Measurements from ENCODE around the gene MAN2B1.
"Not testable (repeated sequence)": the region's sequence is repeated elsewhere in the genome, so short reads cannot be mapped to it uniquely, and the experiment has no call there.

Gene MAN2B1

DNA sequence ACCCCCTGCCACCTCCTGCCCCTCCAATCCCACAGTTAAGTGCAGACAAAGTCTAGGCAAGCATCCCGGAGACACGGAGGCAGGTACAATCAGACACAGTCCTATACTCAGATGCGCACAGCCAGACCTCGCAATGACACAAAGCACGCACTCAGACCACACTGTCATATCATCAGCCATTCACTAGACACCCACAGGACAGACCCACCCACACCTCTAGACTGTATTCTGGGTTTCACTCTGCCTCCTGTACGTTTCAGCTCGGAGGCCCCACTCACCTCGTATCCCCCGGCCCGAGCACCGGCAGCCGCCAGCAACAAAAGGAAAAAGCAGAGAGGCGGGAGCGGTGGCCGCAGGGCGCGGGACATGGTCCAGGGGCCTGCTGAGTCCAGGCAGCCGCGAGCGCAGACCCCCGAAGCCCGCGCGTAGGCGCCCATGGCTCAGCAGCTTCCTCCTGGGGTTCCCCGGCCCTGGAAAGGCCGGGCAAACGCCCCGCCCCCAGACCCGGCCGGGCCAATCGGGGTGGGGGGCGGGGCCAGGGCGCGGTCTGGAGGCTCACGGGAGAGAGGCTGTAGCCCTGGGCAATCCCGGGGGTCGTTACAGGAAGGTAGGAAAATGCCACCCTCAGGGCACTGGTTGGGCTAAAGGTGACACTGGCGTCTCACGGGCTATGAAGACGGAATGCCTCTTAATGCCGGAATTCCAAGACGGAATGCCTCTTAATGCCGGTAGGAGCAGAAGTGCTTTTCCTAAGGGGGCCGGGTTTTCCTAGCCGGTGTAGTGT is at the start of gene MAN2B1, which contains the start of gene WDR83:
MAN2B1 (minus strand) TSS at position 478 of the 784 bp plus-strand sequence; CDS start at position 437, 41 bp downstream.
WDR83 (plus strand) TSS at position 543 of the 784 bp plus-strand sequence. CDS start 2,984 bp downstream, outside the sequence.
- peak; percentile 47 to 77 for DNase-seq (ENCODE audit: low read depth in 2 of 2)

DNA sequence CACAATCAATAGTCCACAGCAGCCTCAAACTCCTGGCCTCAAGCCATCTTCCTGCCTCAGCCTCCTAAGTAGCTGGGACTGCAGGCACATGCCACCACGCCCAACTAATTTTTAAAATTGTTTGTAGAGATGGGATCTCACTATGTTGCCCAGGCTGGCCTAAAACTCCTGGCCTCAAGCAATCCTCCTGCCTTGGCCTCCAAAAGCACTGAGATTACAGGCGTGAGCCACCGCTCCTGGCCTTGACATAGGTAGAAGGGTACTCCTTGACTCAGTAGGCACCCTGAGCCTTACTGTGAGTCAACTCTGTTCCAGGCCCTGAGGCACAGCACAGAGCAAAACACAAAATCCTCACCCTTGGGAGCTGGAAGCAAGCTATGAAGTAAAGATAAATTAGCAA is 49.4 kb upstream of the MAN2B1 start:
- DNase-seq (ENCODE audit: low read depth in 2 of 2), result no peak

DNA sequence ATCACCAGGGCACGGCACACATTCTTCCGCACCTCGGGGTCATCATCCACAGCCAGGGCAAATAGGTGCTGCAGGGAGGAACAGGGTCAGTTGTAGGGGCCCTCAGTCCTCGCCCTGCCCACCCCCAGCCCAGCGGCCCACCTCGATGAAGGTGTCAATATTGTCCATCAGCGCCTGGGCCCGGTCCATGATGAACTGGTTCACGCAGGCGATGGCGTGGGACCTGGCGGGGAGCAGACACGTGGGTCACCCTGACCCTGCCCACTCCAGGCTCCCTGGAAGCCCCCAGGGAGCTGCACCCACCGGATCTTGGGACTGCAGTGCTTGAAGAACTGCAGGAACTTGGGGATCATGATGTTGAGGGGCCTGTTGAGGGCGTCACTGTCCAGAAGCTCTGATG is 48.6 kb upstream of the MAN2B1 start:
- DNase-seq (ENCODE audit: low read depth in 2 of 2), result no peak

DNA sequence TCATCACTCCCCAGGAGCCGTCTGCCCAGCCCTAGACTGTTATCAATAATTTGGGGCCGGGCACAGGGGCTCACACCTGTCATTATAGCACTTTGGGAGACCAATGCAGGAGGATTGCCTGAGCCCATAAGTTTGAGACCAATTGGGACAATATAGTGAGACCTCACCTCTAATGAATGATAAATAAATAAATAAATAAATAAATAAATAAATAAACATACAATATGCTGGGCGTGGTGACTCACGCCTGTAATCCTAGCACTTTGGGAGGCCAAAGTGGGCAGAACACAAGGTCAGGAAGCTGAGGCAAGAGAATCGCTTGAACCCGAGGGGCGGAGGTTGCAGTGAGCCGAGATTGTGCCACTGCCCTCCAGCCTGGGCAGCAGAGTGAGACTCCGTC is 46.8 kb upstream of the MAN2B1 start:
- not testable (repeated sequence) for DNase-seq (ENCODE audit: low read depth in 2 of 2)

DNA sequence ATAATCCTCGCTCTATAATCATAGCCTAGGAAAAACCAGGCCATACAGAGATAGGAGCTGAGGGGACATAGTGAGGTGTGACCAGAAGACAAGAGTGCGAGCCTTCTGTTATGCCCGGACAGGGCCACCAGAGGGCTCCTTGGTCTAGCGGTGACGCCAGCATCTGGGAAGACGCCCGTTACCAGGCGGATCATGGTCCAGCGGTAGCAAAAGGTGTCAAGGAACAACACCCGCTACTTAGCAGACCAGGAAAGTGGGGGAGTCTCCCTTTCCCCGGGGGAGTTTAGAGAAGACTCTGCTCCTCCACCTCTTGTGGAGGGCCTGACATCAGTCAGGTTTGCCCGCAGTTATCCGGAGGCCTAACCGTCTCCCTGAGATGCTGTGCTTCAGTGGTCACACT is 45.5 kb upstream of the MAN2B1 start:
- not testable (repeated sequence) for DNase-seq (ENCODE audit: low read depth in 2 of 2)

DNA sequence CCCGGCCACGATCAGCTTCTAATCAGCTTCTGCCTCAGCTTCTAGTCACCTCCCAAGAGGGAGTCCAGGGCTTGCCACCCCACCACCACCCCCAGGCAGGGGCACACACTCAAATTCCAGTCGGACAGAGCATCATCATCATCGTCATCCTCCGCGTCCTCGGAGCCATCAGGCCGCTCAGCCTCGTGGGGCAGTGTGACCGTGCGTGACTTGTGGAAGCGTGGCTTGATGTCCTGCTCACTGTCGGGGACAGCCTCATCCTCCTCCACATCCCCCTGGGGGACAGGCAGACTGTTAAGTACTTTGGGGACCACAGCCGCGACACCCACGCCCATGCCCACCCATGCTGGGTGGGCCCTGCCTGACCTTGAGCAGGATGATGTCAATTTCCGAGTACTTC is 44.6 kb upstream of the MAN2B1 start:
- no peak for DNase-seq (ENCODE audit: low read depth in 2 of 2)

DNA sequence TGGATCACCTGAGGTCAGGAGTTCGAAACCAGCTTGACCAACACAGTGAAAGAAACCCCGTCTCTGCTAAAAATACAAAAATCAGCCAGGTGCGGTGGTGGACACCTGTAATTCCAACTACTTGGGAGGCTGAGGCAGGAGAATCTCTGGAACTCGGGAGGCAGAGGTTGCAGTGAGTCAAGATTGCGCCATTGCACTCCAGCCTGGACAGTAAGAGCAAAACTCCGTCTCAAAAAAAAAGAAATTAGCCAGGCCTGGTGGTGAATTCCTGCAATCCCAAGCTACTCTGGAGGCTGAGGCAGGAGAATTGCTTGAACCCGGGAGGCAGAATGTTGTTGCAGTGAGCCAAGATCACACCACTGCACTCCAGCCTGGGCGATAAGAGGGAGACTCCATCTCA is 42.1 kb upstream of the MAN2B1 start:
- DNase-seq (ENCODE audit: low read depth in 2 of 2), result no peak

DNA sequence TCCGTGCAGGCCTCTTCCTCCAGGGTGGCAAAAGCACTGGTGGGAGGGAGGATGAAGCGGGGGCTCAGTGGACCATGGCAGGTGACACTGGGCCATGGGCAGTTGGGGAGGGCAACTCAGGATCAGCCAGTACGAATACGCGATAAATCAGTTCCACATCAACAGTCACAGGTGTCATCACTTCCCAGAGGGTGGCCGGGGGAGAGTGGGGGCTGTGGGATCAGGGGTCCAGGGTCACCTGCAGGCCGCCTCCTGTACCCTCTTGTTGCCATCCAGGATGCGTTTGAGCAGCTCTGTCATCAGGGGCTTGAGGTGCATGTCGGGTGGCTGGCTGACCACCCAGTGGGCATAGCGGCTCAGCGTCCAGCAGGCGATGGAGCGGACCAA is 39.8 kb upstream of the MAN2B1 start:
- DNase-seq (ENCODE audit: low read depth in 2 of 2), result no peak

DNA sequence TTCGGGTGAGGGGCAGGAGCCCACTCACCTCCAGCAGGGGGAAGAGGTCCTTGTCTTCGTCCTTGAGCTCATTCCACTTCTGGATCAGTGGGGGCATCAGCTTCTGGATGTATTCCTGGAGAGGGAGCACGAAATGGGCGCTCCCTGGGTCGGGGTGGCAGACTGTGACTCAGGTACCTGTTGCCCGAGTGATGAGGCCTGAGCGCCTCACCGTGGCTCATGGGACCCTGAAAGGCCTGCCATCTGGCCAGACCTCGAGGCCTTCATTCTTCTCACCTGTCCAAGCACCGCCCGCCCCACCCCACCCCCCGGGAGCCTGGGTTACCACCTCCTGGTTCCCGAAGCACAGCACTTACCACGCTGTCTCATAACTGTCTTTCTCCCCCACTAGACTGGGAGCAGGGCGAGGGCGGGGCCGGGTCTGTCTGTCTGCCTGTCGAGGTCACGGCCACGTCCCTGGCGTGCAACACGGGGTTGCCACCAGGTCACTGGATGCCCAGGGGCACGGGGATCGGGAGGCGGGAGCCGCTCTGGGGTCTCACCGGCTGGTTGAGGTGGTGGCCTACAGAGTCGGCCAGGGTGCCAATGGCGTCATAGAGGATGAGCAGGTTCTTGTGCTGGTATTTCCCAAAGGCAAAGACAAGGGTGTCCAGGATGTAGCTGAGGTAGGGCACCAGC is 39.3 kb upstream of the MAN2B1 start:
- no peak for DNase-seq (ENCODE audit: low read depth in 2 of 2)

DNA sequence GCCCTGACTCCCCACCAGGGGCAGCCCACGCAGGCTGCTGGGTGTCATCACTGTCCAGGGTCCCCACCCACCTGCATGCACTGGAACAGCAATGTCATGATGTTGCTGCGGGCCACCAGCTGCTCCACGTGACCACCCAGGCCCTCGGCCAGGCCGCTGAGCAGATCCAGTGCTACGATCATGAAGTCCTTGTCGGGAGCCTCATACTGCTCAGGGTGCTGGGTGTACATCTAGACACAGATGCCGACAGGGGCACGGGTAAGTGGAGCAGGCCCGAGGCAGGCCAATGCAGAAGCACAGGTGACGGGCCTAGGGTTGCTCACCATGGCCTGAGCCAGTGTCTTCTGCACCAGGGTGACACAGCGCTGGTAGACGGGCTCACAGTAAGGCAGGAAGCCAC is 38.6 kb upstream of the MAN2B1 start:
- DNase-seq (ENCODE audit: low read depth in 2 of 2), result no peak

DNA sequence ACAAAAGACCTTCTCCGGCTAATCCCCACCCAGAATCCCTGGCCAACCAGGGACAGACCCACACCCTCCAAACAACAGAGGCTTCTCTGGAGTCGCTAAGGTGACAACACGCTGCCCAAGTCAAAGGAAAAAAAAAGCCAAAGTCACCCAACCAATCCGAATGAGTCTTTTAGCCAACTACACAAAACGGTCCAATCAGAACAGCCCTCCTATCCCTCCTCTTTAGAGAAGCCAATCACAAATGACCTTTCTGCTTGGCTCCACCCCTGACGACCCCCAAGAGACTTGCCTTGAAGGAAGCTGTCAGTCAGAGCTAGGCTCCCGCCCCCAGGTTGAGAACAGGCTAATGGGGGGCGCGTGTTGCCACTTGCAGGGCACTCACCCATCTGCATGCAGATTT is 36.5 kb upstream of the MAN2B1 start:
- no peak for DNase-seq (ENCODE audit: low read depth in 2 of 2)

DNA sequence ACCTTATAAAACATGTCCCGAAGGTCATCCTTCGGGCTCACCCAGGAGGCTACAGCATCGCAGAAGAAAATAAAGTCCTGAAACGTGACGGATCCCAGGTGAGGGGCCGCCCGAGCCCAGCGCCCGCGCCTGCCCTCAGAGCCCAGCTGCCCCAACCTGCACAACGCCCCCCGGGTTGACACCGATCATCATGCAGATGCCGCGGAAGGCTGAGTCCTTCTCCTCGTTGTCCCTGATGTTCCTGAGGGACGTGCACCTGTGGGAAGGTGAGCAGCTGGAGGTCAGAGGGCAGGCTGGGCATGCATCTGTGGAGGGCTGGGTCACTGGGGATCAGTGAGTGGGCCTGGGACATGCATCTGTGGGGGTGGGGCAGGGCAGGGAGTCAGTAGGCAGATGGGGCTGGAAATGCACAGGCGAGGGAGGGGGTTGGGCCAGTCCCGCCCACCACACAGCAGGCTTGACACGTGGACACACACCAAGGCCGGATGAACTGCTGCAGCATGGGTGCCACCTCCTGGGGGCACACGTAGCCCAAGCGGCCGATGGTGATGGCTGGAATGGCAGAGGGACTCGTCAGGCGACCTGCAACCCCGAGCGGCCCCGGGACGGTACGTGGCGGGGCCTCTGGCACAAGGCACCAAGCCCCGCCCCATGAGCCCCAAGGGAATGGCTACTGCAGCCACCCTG is 35.2 kb upstream of the MAN2B1 start:
- no peak for DNase-seq (ENCODE audit: low read depth in 2 of 2)

DNA sequence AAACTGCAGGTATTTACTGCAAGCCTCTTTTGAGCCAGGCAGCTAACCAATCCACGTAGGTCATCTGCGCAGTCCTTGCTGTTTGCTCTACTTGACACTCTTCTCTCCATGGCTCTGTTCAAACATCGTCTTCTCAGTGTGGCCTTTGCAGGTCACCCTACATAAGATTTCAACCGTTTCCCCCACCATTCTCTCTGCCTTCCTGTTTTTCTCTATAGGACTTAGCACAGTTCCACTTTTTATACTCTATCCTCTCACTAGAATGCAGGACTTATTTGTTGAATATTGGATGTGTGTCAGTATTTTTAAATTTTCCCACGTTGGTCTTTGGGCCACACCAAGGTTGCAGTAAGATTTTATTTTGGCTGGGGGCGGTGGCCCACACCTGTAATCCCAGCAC is 31.6 kb upstream of the MAN2B1 start:
- DNase-seq (ENCODE audit: low read depth in 2 of 2), result no peak

DNA sequence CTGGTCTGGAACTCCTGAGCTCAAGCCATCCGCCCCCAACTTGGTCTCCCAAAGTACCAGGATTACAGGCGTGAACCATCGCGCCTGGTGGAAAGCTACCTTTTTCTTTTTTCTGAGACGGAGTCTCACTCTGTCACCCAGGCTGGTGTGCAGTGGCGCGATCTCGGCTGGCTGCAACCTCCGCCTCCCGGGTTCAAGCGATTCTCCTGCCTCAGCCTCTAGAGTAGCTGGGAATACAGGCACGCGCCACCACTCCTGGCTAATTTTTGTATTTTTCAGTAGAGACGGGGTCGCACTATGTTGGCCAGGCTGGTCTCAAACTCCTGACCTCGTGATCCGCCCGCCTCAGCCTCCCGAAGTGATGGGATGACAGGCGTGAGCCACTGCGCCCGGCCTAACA is 30.9 kb upstream of the MAN2B1 start:
- not testable (repeated sequence) for DNase-seq (ENCODE audit: low read depth in 2 of 2)

DNA sequence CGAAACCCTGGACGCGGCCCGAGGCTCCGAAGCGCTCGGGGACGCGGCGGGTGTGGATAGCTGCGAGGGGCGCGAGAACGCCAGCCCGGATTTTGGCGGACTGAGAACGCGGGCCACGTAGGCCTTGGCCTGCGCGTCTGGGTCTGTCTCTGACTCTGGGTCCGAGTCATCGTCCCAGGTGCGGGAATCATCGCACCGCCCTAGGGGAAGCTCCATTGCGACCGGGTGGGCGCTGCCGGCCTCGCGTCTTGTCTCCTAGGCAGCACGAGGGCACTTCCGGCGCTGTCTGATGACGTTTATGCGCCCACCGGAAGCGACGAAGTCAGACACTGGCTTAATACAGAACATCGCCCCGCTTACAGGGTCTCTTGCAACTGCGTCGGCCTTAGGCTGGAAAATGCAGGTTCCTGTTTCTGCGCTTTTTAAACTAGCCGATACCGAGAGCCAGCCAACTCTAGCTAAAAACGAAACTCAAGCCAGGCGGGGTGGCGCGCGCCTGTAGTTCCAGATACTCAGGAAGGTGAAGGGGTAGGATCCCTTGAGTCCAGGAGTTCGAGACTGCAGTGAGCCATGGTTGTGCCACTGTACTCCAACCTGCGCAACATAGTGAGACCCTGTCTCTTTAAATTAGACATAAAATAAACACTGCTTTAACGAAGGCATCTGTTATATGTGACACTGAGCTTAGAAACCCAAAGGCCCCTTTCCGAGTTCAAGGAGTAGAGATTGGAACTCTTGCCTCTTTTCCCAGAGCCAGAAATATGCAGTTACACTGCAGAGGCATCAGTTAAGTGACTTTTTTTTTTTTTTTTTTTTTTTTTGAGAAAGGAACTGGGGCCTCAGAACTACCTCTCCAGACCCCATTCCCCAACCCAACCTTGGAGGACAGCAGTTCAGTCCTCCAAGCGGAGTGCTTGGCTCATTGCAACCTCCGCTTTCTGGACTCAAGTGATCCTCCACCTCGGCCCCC is 30.1 kb upstream of the MAN2B1 start, which contains the start of gene FBXW9:
FBXW9 (minus strand) TSS at position 266 of the 970 bp plus-strand sequence; CDS start at position 216, 50 bp downstream.
- peak; percentile 94 to 98 for DNase-seq (ENCODE audit: low read depth in 2 of 2)

DNA sequence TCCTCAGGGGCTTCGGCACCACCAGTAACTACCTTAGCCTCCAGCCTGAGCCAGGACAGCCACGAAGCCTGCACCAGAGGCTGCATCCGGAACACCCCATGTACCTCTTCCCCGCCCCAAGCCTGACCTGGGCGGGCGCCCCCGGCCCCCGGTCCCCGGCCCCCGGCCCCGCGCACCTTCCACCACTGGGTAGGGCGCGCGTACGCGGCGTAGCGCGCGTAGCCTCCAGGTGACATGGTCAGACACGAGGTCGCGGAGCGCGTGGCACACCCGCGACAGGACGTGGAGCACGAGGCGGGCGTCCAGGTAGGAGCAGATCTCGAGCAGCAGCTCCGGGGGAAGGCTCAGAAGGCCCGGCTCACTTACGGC is 29.4 kb upstream of the MAN2B1 start:
- DNase-seq (ENCODE audit: low read depth in 2 of 2), result no peak

DNA sequence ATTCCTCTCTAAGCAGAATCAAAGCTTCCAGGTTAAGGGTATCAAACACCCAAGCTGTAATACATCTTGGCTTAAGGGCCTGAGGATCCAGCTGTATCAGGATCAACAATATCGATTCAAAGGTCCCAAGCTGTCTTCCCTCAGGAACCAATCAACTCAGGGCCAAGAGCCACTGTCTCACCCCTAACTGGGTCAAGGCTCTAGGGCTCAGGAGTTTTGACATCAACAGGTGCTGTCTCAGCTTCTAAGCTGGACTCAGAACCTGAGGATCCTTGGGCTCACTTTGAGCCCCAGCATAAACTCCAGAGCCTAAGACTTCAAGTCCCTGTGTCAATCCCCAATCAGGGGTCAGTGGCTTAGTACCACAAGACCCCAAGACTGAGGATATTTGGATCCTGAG is 29.0 kb upstream of the MAN2B1 start:
- no peak for DNase-seq (ENCODE audit: low read depth in 2 of 2)

DNA sequence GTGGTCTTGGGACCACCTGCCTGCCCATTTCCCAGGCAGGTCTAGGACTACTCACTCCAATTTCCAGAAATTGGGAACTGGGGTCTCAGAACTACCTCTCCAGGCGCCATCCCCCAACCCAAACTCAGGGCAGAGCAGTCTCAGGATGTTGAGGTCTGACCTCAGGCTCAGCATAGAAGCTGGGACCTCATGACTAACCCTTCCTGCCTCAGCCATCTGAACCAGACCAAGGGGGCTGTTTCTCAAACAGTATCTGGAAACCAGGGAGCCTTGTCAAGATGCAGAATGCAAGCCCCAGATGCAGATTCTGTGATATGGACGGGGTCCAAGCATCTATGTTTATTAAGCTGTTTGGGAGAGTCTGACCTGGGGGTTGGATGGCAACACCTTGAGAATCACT is 28.6 kb upstream of the MAN2B1 start:
- DNase-seq (ENCODE audit: low read depth in 2 of 2), result no peak

DNA sequence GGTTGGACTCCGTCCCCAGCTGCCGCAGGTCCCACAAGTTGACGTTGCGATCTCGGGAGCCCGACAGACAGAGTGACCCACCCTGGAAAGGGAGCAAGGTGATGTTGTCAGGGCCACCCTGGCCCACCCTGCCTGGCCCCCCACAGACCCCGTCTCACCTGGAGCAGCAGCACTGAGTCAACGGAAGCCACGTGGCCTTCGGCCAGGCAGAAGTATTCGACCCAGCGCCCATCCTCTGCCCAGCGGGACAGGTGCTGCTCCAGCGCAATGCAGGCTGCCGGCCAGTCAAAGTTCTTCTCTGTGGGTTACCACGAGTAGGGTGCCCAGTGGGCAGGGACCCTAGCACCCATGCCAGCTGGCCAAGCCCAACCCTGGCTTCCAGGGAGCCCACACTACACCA is 28.1 kb upstream of the MAN2B1 start:
- no peak for DNase-seq (ENCODE audit: low read depth in 2 of 2)

DNA sequence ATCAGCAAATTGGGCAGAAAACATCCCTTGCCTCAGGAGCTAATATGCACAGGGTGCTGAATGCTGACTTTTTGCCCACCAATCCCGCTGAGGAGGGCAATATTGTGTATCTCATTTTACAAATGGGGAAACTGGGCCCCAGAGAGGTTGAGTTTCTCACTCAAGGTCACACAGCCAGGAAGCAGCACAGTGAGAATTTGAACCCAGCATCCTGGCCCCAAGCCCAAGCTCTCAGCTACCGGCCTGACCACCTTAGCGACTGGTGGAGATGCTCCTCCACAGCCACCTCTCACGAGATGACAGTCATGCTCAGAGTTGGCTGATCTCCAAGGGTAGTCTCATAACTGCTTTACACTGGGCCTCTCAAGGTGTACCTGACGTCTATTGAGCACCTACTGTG is 26.4 kb upstream of the MAN2B1 start:
- no peak for DNase-seq (ENCODE audit: low read depth in 2 of 2)

DNA sequence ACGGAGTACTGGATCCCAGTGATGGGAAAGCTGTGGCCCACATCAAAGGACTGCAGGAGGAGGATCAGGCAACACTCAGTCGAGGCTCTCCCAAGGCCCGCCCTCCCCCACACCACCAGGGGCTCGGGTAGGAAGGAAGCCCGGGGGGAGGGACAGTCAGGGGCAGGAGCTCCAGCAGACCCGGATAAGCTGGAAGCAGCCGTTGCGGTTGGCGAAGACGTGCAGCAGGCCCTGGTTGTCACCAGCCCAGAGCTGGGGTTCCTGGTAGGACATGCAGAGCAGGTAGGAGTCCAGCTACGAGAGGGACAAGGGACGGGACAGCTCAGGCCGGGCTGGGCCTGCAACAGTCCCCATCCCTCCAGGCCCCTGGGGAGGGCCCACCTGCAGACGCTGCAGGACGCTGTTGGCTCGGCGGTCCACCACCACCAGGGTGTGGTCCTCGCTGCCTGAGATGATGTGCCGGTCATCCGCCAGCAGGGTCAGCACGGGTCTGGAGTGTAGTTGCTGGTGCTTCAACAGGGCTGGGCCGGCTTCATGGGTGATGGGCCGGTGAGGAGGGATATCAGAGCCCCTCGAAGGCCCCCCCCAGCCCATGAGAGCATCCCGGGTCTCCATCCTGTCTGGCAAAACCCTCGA is 23.2 kb upstream of the MAN2B1 start:
- no peak for DNase-seq (ENCODE audit: low read depth in 2 of 2)

All from stimulated activated CD8-positive, alpha-beta memory T cell treated with anti-CD3 and anti-CD28 coated beads, Interleukin-7, amount 100 ng/mL, for 4 hours (primary cell).